ENCODE data around the gene SCAMP3.

The SCAMP3 gene

GRCh38 chr1:155304558-155305063, 42.5 kb upstream of the SCAMP3 start:
- no peak for DNase-seq (ENCODE audit: low read depth)
- H3K4me3 ChIP-seq (ENCODE audit: low read depth, low read length) = no peak overlapping the region
- no peak for TF ChIP-seq CTCF (IDR thresholded peaks at IDR 0.05; ENCODE audit: low read depth, low read length, missing control alignments)
- in situ Hi-C loops (cut with HindIII; ENCODE audit: low sequenced_read_pairs) = no loop called here

- H3K4me3 ChIP-seq (ENCODE audit: low read depth, low read length) = no peak within 1 kb of the TSS
- in situ Hi-C loops (cut with HindIII; ENCODE audit: low sequenced_read_pairs) = no loop called here
- TF ChIP-seq CTCF (IDR thresholded peaks at IDR 0.05; ENCODE audit: low read depth, low read length, missing control alignments) = no peak
- DNase-seq (ENCODE audit: low read depth) = no peak
Observed at GRCh38 chr1:155301342-155301841, 39.2 kb upstream of the SCAMP3 start, which contains the start of gene PKLR. Gene PKLR, minus strand, starts transcription at chr1:155301438. Its CDS starts 43 bp downstream, at chr1:155301395.

GRCh38 chr1:155300553-155301329, 38.6 kb upstream of the SCAMP3 start:
- in situ Hi-C loops (cut with HindIII; ENCODE audit: low sequenced_read_pairs) = no loop called here
- TF ChIP-seq CTCF (IDR thresholded peaks at IDR 0.05; ENCODE audit: low read depth, low read length, missing control alignments) = no peak
- H3K4me3 ChIP-seq (ENCODE audit: low read depth, low read length) = no peak overlapping the region
- no peak for DNase-seq (ENCODE audit: low read depth)

- in situ Hi-C loops (cut with HindIII; ENCODE audit: low sequenced_read_pairs) = no loop called here
- DNase-seq (ENCODE audit: low read depth) = no peak
- no peak for TF ChIP-seq CTCF (IDR thresholded peaks at IDR 0.05; ENCODE audit: low read depth, low read length, missing control alignments)
Observed at GRCh38 chr1:155300024-155300423, 37.9 kb upstream of the SCAMP3 start.

GRCh38 chr1:155297384-155297783, 35.2 kb upstream of the SCAMP3 start:
- in situ Hi-C loops (cut with HindIII; ENCODE audit: low sequenced_read_pairs) = no loop called here
- H3K4me3 ChIP-seq (ENCODE audit: low read depth, low read length) = no peak overlapping the region
- no peak for DNase-seq (ENCODE audit: low read depth)
- TF ChIP-seq CTCF (IDR thresholded peaks at IDR 0.05; ENCODE audit: low read depth, low read length, missing control alignments) = no peak

More at GRCh38 chr1:155300024-155300423, 37.9 kb upstream of the SCAMP3 start:
- no peak overlapping the region for H3K4me3 ChIP-seq (ENCODE audit: low read depth, low read length)

GRCh38 chr1:155296661-155297060, 34.5 kb upstream of the SCAMP3 start:
- no peak for DNase-seq (ENCODE audit: low read depth)
- TF ChIP-seq CTCF (IDR thresholded peaks at IDR 0.05; ENCODE audit: low read depth, low read length, missing control alignments) = no peak
- in situ Hi-C loops (cut with HindIII; ENCODE audit: low sequenced_read_pairs) = no loop called here
- H3K4me3 ChIP-seq (ENCODE audit: low read depth, low read length) = no peak overlapping the region
